PC-9 (cell line): Measurements from ENCODE around the gene BFSP2.
"Not testable (repeated sequence)": the region's sequence is repeated elsewhere in the genome, so short reads cannot be mapped to it uniquely, and the experiment has no call there.

Source experiments
- EZH2 ChIP-seq: fragments of 200-600 bp; sonication (generic); IDR thresholded peaks from 2 replicates; pipeline ENCODE4 v1.8.0; 2017; ENCODE audit warnings: antibody characterized with exemption, low read depth
- TF ChIP-seq, protein P1 (sequence below): fragments of 200-600 bp; sonication (generic); conservative IDR thresholded peaks from 2 replicates; pipeline ENCODE4 v1.6.1; 2017; ENCODE audit warnings: mixed run types, antibody characterized with exemption, mild to moderate bottlenecking, moderate library complexity

DNA sequence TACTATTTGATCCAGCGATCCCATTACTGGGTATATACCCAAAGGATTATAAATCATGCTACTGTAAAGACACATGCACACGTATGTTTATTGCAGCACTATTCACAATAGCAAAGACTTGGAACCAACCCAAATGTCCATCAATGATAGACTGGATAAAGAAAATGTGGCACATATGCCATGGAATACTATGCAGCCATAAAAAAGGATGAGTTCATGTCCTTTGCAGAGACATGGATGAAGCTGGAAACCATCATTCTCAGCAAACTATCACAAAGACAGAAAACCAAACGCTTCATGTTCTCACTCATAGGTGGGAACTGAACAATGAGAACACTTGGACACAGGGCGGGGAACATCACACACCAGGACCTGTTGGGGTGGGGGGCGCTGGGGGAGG lies 82.6 kb downstream of the BFSP2 start:
- TF ChIP-seq, protein P1, sequence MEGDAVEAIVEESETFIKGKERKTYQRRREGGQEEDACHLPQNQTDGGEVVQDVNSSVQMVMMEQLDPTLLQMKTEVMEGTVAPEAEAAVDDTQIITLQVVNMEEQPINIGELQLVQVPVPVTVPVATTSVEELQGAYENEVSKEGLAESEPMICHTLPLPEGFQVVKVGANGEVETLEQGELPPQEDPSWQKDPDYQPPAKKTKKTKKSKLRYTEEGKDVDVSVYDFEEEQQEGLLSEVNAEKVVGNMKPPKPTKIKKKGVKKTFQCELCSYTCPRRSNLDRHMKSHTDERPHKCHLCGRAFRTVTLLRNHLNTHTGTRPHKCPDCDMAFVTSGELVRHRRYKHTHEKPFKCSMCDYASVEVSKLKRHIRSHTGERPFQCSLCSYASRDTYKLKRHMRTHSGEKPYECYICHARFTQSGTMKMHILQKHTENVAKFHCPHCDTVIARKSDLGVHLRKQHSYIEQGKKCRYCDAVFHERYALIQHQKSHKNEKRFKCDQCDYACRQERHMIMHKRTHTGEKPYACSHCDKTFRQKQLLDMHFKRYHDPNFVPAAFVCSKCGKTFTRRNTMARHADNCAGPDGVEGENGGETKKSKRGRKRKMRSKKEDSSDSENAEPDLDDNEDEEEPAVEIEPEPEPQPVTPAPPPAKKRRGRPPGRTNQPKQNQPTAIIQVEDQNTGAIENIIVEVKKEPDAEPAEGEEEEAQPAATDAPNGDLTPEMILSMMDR: not testable (repeated sequence)
- TF ChIP-seq EZH2: not testable (repeated sequence)
